HepG2 (cell line): ENCODE measurements around the gene PGM3. TPM values are rescaled to one million over a fixed set of nuclear protein-coding genes. Genes with fewer than 3 reads are reported as not detected.

Experiments used
- ASH2L ChIP-seq: fragments of 300-600, 200-600 bp; sonication (generic); IDR thresholded peaks from 2 replicates; pipeline ENCODE4 v1.7.0; 2017; ENCODE audit warnings: low read depth, mild to moderate bottlenecking, moderate library complexity, mixed read lengths, low read length; ENCODE audit not compliant: insufficient read length
- CERS6 ChIP-seq: sonication (generic); formaldehyde crosslinking; IDR thresholded peaks from 2 replicates; pipeline ENCODE4 v1.5.0; 2020; ENCODE audit warnings: missing genetic modification reagents
- CHCHD3 ChIP-seq: sonication (generic); formaldehyde crosslinking; IDR thresholded peaks from 2 replicates; pipeline ENCODE4 v1.8.0; 2022; ENCODE audit warnings: mild to moderate bottlenecking, missing genetic modification reagents, moderate library complexity
- CHD4 ChIP-seq: fragments of 200-600 bp; sonication (generic); IDR thresholded peaks from 2 replicates; pipeline ENCODE4 v1.7.0; 2017; ENCODE audit warnings: mild to moderate bottlenecking, low read length, borderline replicate concordance
- E2F5 ChIP-seq: sonication (generic); formaldehyde crosslinking; conservative IDR thresholded peaks from 2 replicates; pipeline ENCODE4 v1.4.0; 2020; ENCODE audit warnings: missing genetic modification reagents
- ETS1 ChIP-seq: sonication (generic); formaldehyde crosslinking; IDR thresholded peaks from 2 replicates; pipeline ENCODE4 v1.4.0; 2020; ENCODE audit warnings: missing genetic modification reagents
- JDP2 ChIP-seq: sonication (generic); formaldehyde crosslinking; IDR thresholded peaks from 2 replicates; pipeline ENCODE4 v1.8.1; 2022; ENCODE audit warnings: missing genetic modification reagents, borderline replicate concordance
- KDM5B ChIP-seq: sonication (generic); formaldehyde crosslinking; IDR thresholded peaks from 2 replicates; pipeline ENCODE4 v1.4.0; 2020; ENCODE audit warnings: missing genetic modification reagents, mild to moderate bottlenecking, borderline replicate concordance
- MBD4 ChIP-seq: IDR thresholded peaks from 2 replicates; pipeline ENCODE4 v1.6.1; 2012; ENCODE audit warnings: low read length, inconsistent platforms, borderline replicate concordance
- NR0B2 ChIP-seq: sonication (generic); formaldehyde crosslinking; IDR thresholded peaks from 2 replicates; pipeline ENCODE4 v1.4.0; 2020; ENCODE audit warnings: mild to moderate bottlenecking, missing genetic modification reagents
- PITX1 ChIP-seq: sonication (generic); formaldehyde crosslinking; IDR thresholded peaks from 2 replicates; pipeline ENCODE4 v1.5.1; 2020; ENCODE audit warnings: mild to moderate bottlenecking, missing genetic modification reagents
- SP2 ChIP-seq: sonication (generic); formaldehyde crosslinking; IDR thresholded peaks from 2 replicates; pipeline ENCODE4 v1.5.1; 2020; ENCODE audit warnings: mild to moderate bottlenecking, missing genetic modification reagents
- SRF ChIP-seq: IDR thresholded peaks from 2 replicates; pipeline ENCODE4 v1.6.1; 2011; ENCODE audit warnings: mild to moderate bottlenecking, low read depth, low read length, moderate library complexity
- THRA ChIP-seq: sonication (generic); formaldehyde crosslinking; IDR thresholded peaks from 2 replicates; pipeline ENCODE4 v1.4.0; 2020; ENCODE audit warnings: missing genetic modification reagents, borderline replicate concordance
- ZMYM2 ChIP-seq: sonication (generic); formaldehyde crosslinking; IDR thresholded peaks from 2 replicates; pipeline ENCODE4 v1.8.0; 2022; ENCODE audit warnings: mild to moderate bottlenecking, missing genetic modification reagents
- ZNF333 ChIP-seq: sonication (generic); formaldehyde crosslinking; IDR thresholded peaks from 2 replicates; pipeline ENCODE4 v1.4.0; 2020; ENCODE audit warnings: mild to moderate bottlenecking, missing genetic modification reagents, borderline replicate concordance
- ZNF441 ChIP-seq: sonication (generic); formaldehyde crosslinking; IDR thresholded peaks from 2 replicates; pipeline ENCODE4 v1.7.0; 2021; ENCODE audit warnings: missing genetic modification reagents, borderline replicate concordance
- ZNF468 ChIP-seq: sonication (generic); formaldehyde crosslinking; IDR thresholded peaks from 2 replicates; pipeline ENCODE4 v1.8.0; 2022; ENCODE audit warnings: mild to moderate bottlenecking, moderate library complexity, missing genetic modification reagents
- ZNF672 ChIP-seq: sonication (generic); formaldehyde crosslinking; IDR thresholded peaks from 2 replicates; pipeline ENCODE4 v1.8.1; 2022; ENCODE audit warnings: missing genetic modification reagents
- ZNF761 ChIP-seq: sonication (generic); formaldehyde crosslinking; conservative IDR thresholded peaks from 2 replicates; pipeline ENCODE4 v1.4.0; 2020; ENCODE audit warnings: mild to moderate bottlenecking, missing genetic modification reagents
- ZNF879 ChIP-seq: sonication (generic); formaldehyde crosslinking; IDR thresholded peaks from 2 replicates; pipeline ENCODE4 v1.8.1; 2023; ENCODE audit warnings: missing genetic modification reagents
- ZSCAN30 ChIP-seq: sonication (generic); formaldehyde crosslinking; IDR thresholded peaks from 2 replicates; pipeline ENCODE4 v1.5.0; 2020; ENCODE audit warnings: mild to moderate bottlenecking, missing genetic modification reagents
- polyA plus RNA-seq, 8 experiments: library from polyadenylated mRNA; depleted of rRNA in 3 of 8; stranded (reverse) in 7 of 8; unstranded in 1 of 8; fragments of >200 nt; fragmentation: Illumina TruSeq in 4 of 8; extraction: Trizol in 4 of 8; gene quantifications; 2 replicates each; pipeline versions ENCODE4 v1.2.1 to v1.2.3, GENCODE V29; 2011 to 2016; ENCODE audit warnings: low read depth in 4 of 8, missing spikeins in 1 of 8, mixed read lengths in 1 of 8; ENCODE audit not compliant: insufficient read depth in 1 of 8
- total RNA-seq, 5 experiments: library from RNA; depleted of rRNA; stranded (reverse); fragments of >200 nt; fragmentation: Illumina TruSeq; extraction: Trizol; gene quantifications; 2 replicates each; pipeline ENCODE4 v1.2.3, GENCODE V29; 2016; ENCODE audit warnings: low read depth in 1 of 5

Gene PGM3
- total and polyA plus RNA-seq, 2 of the 13 experiments (the other 11 are each of a cell fraction or from before 2014, with no cell fraction given): 72.5 to 163 TPM

GRCh38 chr6:83192871-83193746, at the start of gene PGM3, which contains the start of gene RWDD2A (continued):
- TF ChIP-seq CERS6 (CRISPR knock-in tag): no peak
- TF ChIP-seq MBD4: no peak
- 0 out of 2 replicates have a peak, but pooled peaks have one; percentile 29 for TF ChIP-seq CHCHD3 (CRISPR knock-in tag)
- no peak for TF ChIP-seq E2F5 (CRISPR knock-in tag)
- TF ChIP-seq THRA (CRISPR knock-in tag): no peak; the same call in 1 of the 2 replicates
- peak; percentile 84 for TF ChIP-seq KDM5B (CRISPR knock-in tag)
- peak; percentile 50; the same call in 1 of the 2 replicates for TF ChIP-seq PITX1 (CRISPR knock-in tag)
- TF ChIP-seq SP2: peak; percentile 78
- no peak for TF ChIP-seq ZNF468 (CRISPR knock-in tag)
- peak; percentile 84 for TF ChIP-seq ASH2L
- no peak for TF ChIP-seq JDP2 (CRISPR knock-in tag)
- 0 out of 2 replicates have a peak, but pooled peaks have one; percentile 52 for TF ChIP-seq ZSCAN30 (CRISPR knock-in tag)
- TF ChIP-seq ZNF441: peak; percentile 74
- TF ChIP-seq ETS1 (CRISPR knock-in tag): no peak
- no peak for TF ChIP-seq ZNF879
- 0 out of 2 replicates have a peak, but pooled peaks have one; percentile 49 for TF ChIP-seq ZNF333 (CRISPR knock-in tag)
- TF ChIP-seq ZNF672: no peak
- TF ChIP-seq NR0B2 (CRISPR knock-in tag): no peak; the same call in 1 of the 2 replicates
- TF ChIP-seq CHD4: no peak
- TF ChIP-seq ZNF761 (CRISPR knock-in tag): no peak; the same call in 1 of the 2 replicates
- no peak for TF ChIP-seq ZMYM2 (CRISPR knock-in tag)
- no peak for TF ChIP-seq SRF
